ENCODE data around the gene IGSF9. TPM values are rescaled to one million over a fixed set of nuclear protein-coding genes. Genes with fewer than 3 reads are reported as not detected.
A peak's percentile ranks its signal among the peaks of the same experiment; 100 is the strongest.

IGSF9 gene
- total RNA-seq (2014; rRNA removed) = 15.6 and 19.9 TPM in 2 replicates
- percentile 61 among the genes with signal in this experiment for Bru-seq, nascent RNA
- percentile 64 among the genes with signal in this experiment for BruChase-seq, experiment 1, labeled RNA remaining after a 6-hour chase
- percentile 60 among the genes with signal in this experiment for BruChase-seq, experiment 2, labeled RNA remaining after a 2-hour chase
- long read RNA-seq, full-length matches to known transcripts = 3 of 38 reads
- long read RNA-seq, partial matches to known transcripts = 18 of 38 reads
- long read RNA-seq, other reads (novel, unspliced or antisense) = 17 of 38 reads

- CTCF ChIA-PET = interaction anchor here (1.7 to 2.2 kb wide), 2 partner anchors 53 to 62 kb away, joined by 10 to 14 read pairs; no protein-coding TSS in a partner anchor
- intact Hi-C loops (cut with micrococcal nuclease) = loop anchor here (1.0 to 2.0 kb wide), 6 partner anchors 9 to 147 kb away; partner anchors contain the start of gene TAGLN2
- H3K27ac ChIP-seq (ENCODE audit: low read length) = peak within 1 kb of the TSS; percentile 83
Observed at GRCh38 chr1:159945483-159946241, at the start of gene IGSF9. IGSF9 (minus strand) TSS chr1:159945613; CDS start chr1:159943454, 2,159 bp downstream.

GRCh38 chr1:159994896-159995295 lies 49.5 kb upstream of the IGSF9 start:
- Histone ChIP-seq H3K27me3 (ENCODE audit: low read length) (no peaks in the 10 kb centered on the region), H3K36me3 (ENCODE audit: low read depth, low read length) (no peaks in the 10 kb centered on the region), H3K27ac (ENCODE audit: low read length) (no peak overlapping the region), H3K4me2 (ENCODE audit: low read length) (no peak overlapping the region), H3K4me3 (ENCODE audit: low read length) (no peak overlapping the region), H2AFZ (ENCODE audit: low read length) (no peak overlapping the region), H3K4me1 (ENCODE audit: insufficient read depth, low read length) (peaks cover 39% of the 10 kb centered on the region), H3K9me3 (ENCODE audit: low read length) (no peaks in the 10 kb centered on the region), H3F3A (ENCODE audit: low read length, unreplicated experiment) (no peaks in the 10 kb centered on the region), H3K79me2 (ENCODE audit: low read length) (no peaks in the 10 kb centered on the region), H4K20me1 (ENCODE audit: low read length) (no peaks in the 10 kb centered on the region), H3K9ac (ENCODE audit: low read length) (no peak overlapping the region), H3K9me2 (replicated peaks; ENCODE audit: low read length) (0 out of 2 replicates have a peak, but pooled peaks cover 4% of the 10 kb centered on the region)
- DNase-seq (no peak), ATAC-seq (no peak)
- ChIA-PET CTCF (no interaction called here), POLR2A (ENCODE audit: unreplicated experiment) (no interaction called here)
- no TSS peak for BruUV-seq (replicated peaks)
- intact Hi-C loops (cut with micrococcal nuclease) = no loop called here
- TF ChIP-seq EZH2 (IDR thresholded peaks at IDR 0.05; ENCODE audit: low read length, unreplicated experiment) (no peak), CTCF (conservative IDR thresholded peaks at IDR 0.05; ENCODE audit: low read depth, low read length) (no peak), EZH2phosphoT487 (IDR thresholded peaks at IDR 0.05; ENCODE audit: borderline replicate concordance, low read length) (no peak)

More at GRCh38 chr1:159945483-159946241, at the start of gene IGSF9:
- Histone ChIP-seq H3K9me3 (ENCODE audit: low read length) (no peaks in the 10 kb centered on the region), H3K4me1 (ENCODE audit: insufficient read depth, low read length) (peaks cover 42% of the 10 kb centered on the region), H3K9me2 (replicated peaks; ENCODE audit: low read length) (no peaks in the 10 kb centered on the region), H2AFZ (ENCODE audit: low read length) (peak within 1 kb of the TSS; percentile 76), H3F3A (ENCODE audit: low read length, unreplicated experiment) (no peaks in the 10 kb centered on the region), H3K79me2 (ENCODE audit: low read length) (peaks cover 23% of the 10 kb centered on the region), H3K4me2 (ENCODE audit: low read length) (peak within 1 kb of the TSS; percentile 94), H3K36me3 (ENCODE audit: low read depth, low read length) (no peaks in the 10 kb centered on the region), H3K9ac (ENCODE audit: low read length) (peak within 1 kb of the TSS; percentile 78), H4K20me1 (ENCODE audit: low read length) (no peaks in the 10 kb centered on the region), H3K4me3 (ENCODE audit: low read length) (peak within 1 kb of the TSS; percentile 84), H3K27me3 (ENCODE audit: low read length) (no peaks in the 10 kb centered on the region)
- BruUV-seq (replicated peaks) = no TSS peak
- ATAC-seq (peak; percentile 92), DNase-seq (peak; percentile 99)
- TF ChIP-seq EZH2phosphoT487 (IDR thresholded peaks at IDR 0.05; ENCODE audit: borderline replicate concordance, low read length) = no peak
- peak; percentile 82 for TF ChIP-seq CTCF (conservative IDR thresholded peaks at IDR 0.05; ENCODE audit: low read depth, low read length)
- TF ChIP-seq EZH2 (IDR thresholded peaks at IDR 0.05; ENCODE audit: low read length, unreplicated experiment) = no peak
- POLR2A ChIA-PET (ENCODE audit: unreplicated experiment) = no interaction called here

All from PC-3 (cell line).